GM12878 (cell line): ENCODE measurements around the gene DYSF. TPM values are rescaled to one million over a fixed set of nuclear protein-coding genes. Genes with fewer than 3 reads are reported as not detected.

Experiments
- ATAC-seq: fragments of 200-7000 bp; cut with Tn5 transposase; 3 replicates; pipeline ENCODE4 v1.9.1; 2020; ENCODE audit warnings: mild to moderate bottlenecking, moderate library complexity
- BruUV-seq: library from RNA; stranded (reverse); fragments of 400-500 nt; replicated peaks from 2 replicates; lab custom pipeline; 2021; lab: Mats Ljungman, UMichigan
- CTCF ChIA-PET: fragments of 300-600 bp; sonication (Branson Sonifier 250); formaldehyde crosslinking; extraction: SDS; loops from one replicate; lab custom pipeline; 2021; ENCODE audit warnings: inconsistent platforms; lab: Yijun Ruan, JAX
- POLR2A ChIA-PET: fragments of 350-600 bp; formaldehyde crosslinking; extraction: SDS; loops from one replicate; lab custom pipeline; 2021; ENCODE audit warnings: inconsistent platforms; lab: Charles Lee
- RAD21 ChIA-PET: fragments of 300-600 bp; sonication (Branson Sonifier 250); formaldehyde crosslinking; loops from one replicate; lab custom pipeline; 2023; ENCODE audit warnings: antibody characterized with exemption; ENCODE audit not compliant: unreplicated experiment; lab: Charles Lee
- SMC1A ChIA-PET: fragments of 300-600 bp; sonication (Branson Sonifier 250); formaldehyde crosslinking; loops from one replicate; lab custom pipeline; 2023; ENCODE audit not compliant: unreplicated experiment, uncharacterized antibody; lab: Charles Lee
- DNase-seq: peaks from one replicate; pipeline ENCODE4 v3.0.0-alpha.2; 2011; ENCODE audit warnings: low read depth, low spot score
- FAIRE-seq: peaks from 3 replicates; lab custom pipeline; 2011; peaks lifted over from hg19 to GRCh38; lab: Jason Lieb, UNC
- H2AFZ ChIP-seq: 2 replicates; pipeline ENCODE4 v1.6.0; 2011; ENCODE audit warnings: low read depth, low read length, control low read depth; ENCODE audit not compliant: control insufficient read depth
- H3K27ac ChIP-seq: 2 replicates; pipeline ENCODE4 v1.5.1; 2011; ENCODE audit warnings: control low read depth; ENCODE audit not compliant: control insufficient read depth, insufficient read depth
- H3K27me3 ChIP-seq, 2 experiments: replicated peaks in 1 of 2; 2 replicates each; pipeline versions ENCODE4 v1.6.0 to v1.6.1; 2011; ENCODE audit warnings: low read length in 1 of 2; ENCODE audit not compliant: control insufficient read depth in 2 of 2, insufficient read depth in 2 of 2
- H3K36me3 ChIP-seq, 2 experiments: 2 replicates each; pipeline ENCODE4 v1.5.1; 2011; ENCODE audit warnings: low read length in 1 of 2; ENCODE audit not compliant: control insufficient read depth in 2 of 2, insufficient read depth in 2 of 2
- H3K4me1 ChIP-seq: 2 replicates; pipeline ENCODE4 v1.6.1; 2011; ENCODE audit warnings: mild to moderate bottlenecking, low read length, moderate library complexity, mixed read lengths; ENCODE audit not compliant: control insufficient read depth, insufficient read depth
- H3K4me2 ChIP-seq: 2 replicates; pipeline ENCODE4 v1.6.0; 2011; ENCODE audit warnings: control low read depth; ENCODE audit not compliant: control insufficient read depth, insufficient read depth
- H3K4me3 ChIP-seq: fragments of 200-600 bp; sonication (generic); 2 replicates; pipeline ENCODE4 v1.5.1; 2016
- H3K79me2 ChIP-seq: 2 replicates; pipeline ENCODE4 v1.6.0; 2011; ENCODE audit warnings: low read length; ENCODE audit not compliant: control insufficient read depth, insufficient read depth
- H3K9ac ChIP-seq: 2 replicates; pipeline ENCODE4 v1.8.0; 2011; ENCODE audit warnings: low read length, control low read depth, mixed read lengths; ENCODE audit not compliant: control insufficient read depth, insufficient read depth
- H3K9me3 ChIP-seq: replicated peaks from 3 replicates; pipeline ENCODE4 v1.5.1; 2011; ENCODE audit warnings: mild to moderate bottlenecking, low read length; ENCODE audit not compliant: control insufficient read depth, insufficient read depth
- H4K20me1 ChIP-seq: 2 replicates; pipeline ENCODE4 v1.6.0; 2011; ENCODE audit not compliant: control insufficient read depth, insufficient read depth
- CBX3 ChIP-seq: fragments of 200-600 bp; sonication (generic); IDR thresholded peaks from 2 replicates; pipeline ENCODE4 v1.6.1; 2016; ENCODE audit warnings: low read depth, borderline replicate concordance
- CEBPB ChIP-seq, 2 experiments: fragments of 150-350 bp in 1 of 2; IDR thresholded peaks; 2 replicates each; pipeline ENCODE4 v1.6.1; 2012 to 2014; ENCODE audit warnings: low read depth in 2 of 2, low read length in 2 of 2, borderline replicate concordance in 1 of 2, inconsistent platforms in 1 of 2
- CHD1 ChIP-seq: IDR thresholded peaks from 2 replicates; pipeline ENCODE4 v1.6.1; 2012; ENCODE audit warnings: low read depth, low read length, improper control_type of control experiment
- EP300 ChIP-seq, 2 experiments: fragments of 150-350 bp in 1 of 2; IDR thresholded peaks; 2 replicates each; pipeline ENCODE4 v1.6.1; 2011 to 2012; ENCODE audit warnings: low read depth in 2 of 2, low read length in 2 of 2, borderline replicate concordance in 1 of 2, improper control_type of control experiment in 1 of 2, inconsistent platforms in 1 of 2; ENCODE audit not compliant: control insufficient read depth in 1 of 2
- GATAD2B ChIP-seq: fragments of 450-650 bp; conservative IDR thresholded peaks from 2 replicates; pipeline ENCODE4 v1.6.1; 2017; ENCODE audit warnings: low read depth, mild to moderate bottlenecking, moderate library complexity
- NRF1 ChIP-seq: conservative IDR thresholded peaks from 2 replicates; pipeline ENCODE4 v1.6.1; 2011; ENCODE audit warnings: mild to moderate bottlenecking, low read depth, low read length, improper control_type of control experiment
- PML ChIP-seq: IDR thresholded peaks from 2 replicates; pipeline ENCODE4 v1.6.1; 2012; ENCODE audit warnings: low read length, inconsistent platforms
- WGBS: methylation state at CpG from one replicate; pipeline ENCODE4 v1.1.6; 2016; ENCODE audit warnings: low lambda C conversion rate; ENCODE audit not compliant: insufficient replicate concordance, insufficient coverage; ENCODE audit errors: missing lambda C conversion rate; 5-methylcytosine and 5-hydroxymethylcytosine counted together
- in situ Hi-C: fragments of 300-500 bp; cut with MboI; formaldehyde crosslinking; loops from 9 replicates; pipeline ENCODE4 v1.14.3; 2018; ENCODE audit warnings: mixed read lengths
- intact Hi-C: fragments of 100-400 bp; cut with micrococcal nuclease; formaldehyde crosslinking; loops from one replicate; pipeline ENCODE4 v1.14.2; 2022; ENCODE audit not compliant: unreplicated experiment
- polyA plus RNA-seq, 11 experiments: library from polyadenylated mRNA; depleted of rRNA in 4 of 11; unstranded in 6 of 11; stranded (reverse) in 5 of 11; fragments of >200 nt; fragmentation: Nextera tagmentation in 4 of 11; fragmentation: Illumina TruSeq in 1 of 11; extraction: Ambion mirVana in 4 of 11; extraction: Trizol in 1 of 11; gene quantifications; 1 replicate in 1 of 11; 2 replicates in 10 of 11; pipeline versions ENCODE4 v1.2.1 to v1.2.3, GENCODE V29; 2011 to 2016; ENCODE audit warnings: inconsistent platforms in 2 of 11, missing spikeins in 2 of 11, low read depth in 1 of 11
- total RNA-seq, 4 experiments: library from RNA; depleted of rRNA in 3 of 4; stranded (reverse); fragments of >200 nt in 3 of 4; fragmentation: Illumina TruSeq in 1 of 4; extraction: Trizol in 1 of 4; gene quantifications; 2 replicates each; pipeline versions ENCODE4 v1.2.1 to v1.2.3, GENCODE V29; 2013 to 2021
- TF ChIP-seq, protein P1 (sequence below): fragments of 450-650 bp; IDR thresholded peaks from 2 replicates; pipeline ENCODE4 v1.6.1; 2016; ENCODE audit warnings: mild to moderate bottlenecking
- TF ChIP-seq, protein P2 (sequence below): fragments of 150-350 bp; IDR thresholded peaks from 2 replicates; pipeline ENCODE4 v1.6.1; 2016; ENCODE audit warnings: low read depth, low read length

Gene DYSF
- total and polyA plus RNA-seq, 10 of the 15 experiments (the other 5 are each of a cell fraction or from before 2014, with no cell fraction given): under 0.01 to 0.15 (median 0.03) TPM; not detected in 7

DNA sequence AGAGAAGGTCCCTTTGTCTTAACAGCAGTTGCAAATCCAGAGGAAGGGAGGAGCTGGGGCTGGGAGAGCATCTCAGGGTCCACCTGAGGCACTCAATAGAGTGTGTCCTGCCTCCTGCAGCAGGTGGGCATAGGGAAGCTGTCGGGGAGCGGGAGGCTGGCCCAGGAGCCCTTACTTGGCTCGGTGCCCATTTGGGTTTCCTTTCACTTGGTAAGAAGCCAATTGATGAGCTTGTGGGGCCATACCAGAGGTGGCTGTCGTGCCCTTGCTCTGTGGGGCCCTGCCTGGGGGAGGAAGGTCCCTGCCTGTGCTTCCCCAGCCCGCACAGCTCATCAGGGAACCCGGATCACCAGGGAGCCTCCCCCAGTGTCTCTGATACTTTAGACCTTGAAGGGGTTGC is 229.7 kb downstream of the DYSF start:
- DNase-seq (no peak), ATAC-seq (no peak), FAIRE-seq (no peak)
- POLR2A ChIA-PET: no interaction called here
- in situ Hi-C loops (no loop called here), intact Hi-C loops (no loop called here)
- RAD21 ChIA-PET: no interaction called here
- Histone ChIP-seq H3K4me1 (no peaks in the 10 kb centered on the region), H3K9ac (no peak overlapping the region), H3K27me3 (peaks cover 0 to 2% of the 10 kb centered on the region in 2 experiments; a peak in 1 of 4 replicates), H3K9me3 (no peaks in the 10 kb centered on the region), H3K36me3 (no peaks in the 10 kb centered on the region), H4K20me1 (no peaks in the 10 kb centered on the region), H3K4me3 (no peak overlapping the region), H3K79me2 (no peaks in the 10 kb centered on the region), H3K27ac (no peak overlapping the region), H3K4me2 (no peak overlapping the region), H2AFZ (no peak overlapping the region)
- WGBS: 0% methylated on average over 6 of the region's 6 CpGs
- BruUV-seq: no TSS peak
- TF ChIP-seq CBX3 (no peak), PML (no peak), CEBPB (IDR thresholded peaks at IDR 0.05; ENCODE audit: borderline replicate concordance in 1 of 2, low read depth in 2 of 2, low read length in 2 of 2) (no peak), NRF1 (no peak), CHD1 (no peak), GATAD2B (no peak), EP300 (IDR thresholded peaks at IDR 0.05; ENCODE audit: borderline replicate concordance in 1 of 2, control insufficient read depth in 1 of 2, low read depth in 2 of 2, low read length in 2 of 2) (no peak)
- TF ChIP-seq, protein P1, sequence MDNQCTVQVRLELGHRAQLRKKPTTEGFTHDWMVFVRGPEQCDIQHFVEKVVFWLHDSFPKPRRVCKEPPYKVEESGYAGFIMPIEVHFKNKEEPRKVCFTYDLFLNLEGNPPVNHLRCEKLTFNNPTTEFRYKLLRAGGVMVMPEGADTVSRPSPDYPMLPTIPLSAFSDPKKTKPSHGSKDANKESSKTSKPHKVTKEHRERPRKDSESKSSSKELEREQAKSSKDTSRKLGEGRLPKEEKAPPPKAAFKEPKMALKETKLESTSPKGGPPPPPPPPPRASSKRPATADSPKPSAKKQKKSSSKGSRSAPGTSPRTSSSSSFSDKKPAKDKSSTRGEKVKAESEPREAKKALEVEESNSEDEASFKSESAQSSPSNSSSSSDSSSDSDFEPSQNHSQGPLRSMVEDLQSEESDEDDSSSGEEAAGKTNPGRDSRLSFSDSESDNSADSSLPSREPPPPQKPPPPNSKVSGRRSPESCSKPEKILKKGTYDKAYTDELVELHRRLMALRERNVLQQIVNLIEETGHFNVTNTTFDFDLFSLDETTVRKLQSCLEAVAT: no peak
- TF ChIP-seq, protein P2, sequence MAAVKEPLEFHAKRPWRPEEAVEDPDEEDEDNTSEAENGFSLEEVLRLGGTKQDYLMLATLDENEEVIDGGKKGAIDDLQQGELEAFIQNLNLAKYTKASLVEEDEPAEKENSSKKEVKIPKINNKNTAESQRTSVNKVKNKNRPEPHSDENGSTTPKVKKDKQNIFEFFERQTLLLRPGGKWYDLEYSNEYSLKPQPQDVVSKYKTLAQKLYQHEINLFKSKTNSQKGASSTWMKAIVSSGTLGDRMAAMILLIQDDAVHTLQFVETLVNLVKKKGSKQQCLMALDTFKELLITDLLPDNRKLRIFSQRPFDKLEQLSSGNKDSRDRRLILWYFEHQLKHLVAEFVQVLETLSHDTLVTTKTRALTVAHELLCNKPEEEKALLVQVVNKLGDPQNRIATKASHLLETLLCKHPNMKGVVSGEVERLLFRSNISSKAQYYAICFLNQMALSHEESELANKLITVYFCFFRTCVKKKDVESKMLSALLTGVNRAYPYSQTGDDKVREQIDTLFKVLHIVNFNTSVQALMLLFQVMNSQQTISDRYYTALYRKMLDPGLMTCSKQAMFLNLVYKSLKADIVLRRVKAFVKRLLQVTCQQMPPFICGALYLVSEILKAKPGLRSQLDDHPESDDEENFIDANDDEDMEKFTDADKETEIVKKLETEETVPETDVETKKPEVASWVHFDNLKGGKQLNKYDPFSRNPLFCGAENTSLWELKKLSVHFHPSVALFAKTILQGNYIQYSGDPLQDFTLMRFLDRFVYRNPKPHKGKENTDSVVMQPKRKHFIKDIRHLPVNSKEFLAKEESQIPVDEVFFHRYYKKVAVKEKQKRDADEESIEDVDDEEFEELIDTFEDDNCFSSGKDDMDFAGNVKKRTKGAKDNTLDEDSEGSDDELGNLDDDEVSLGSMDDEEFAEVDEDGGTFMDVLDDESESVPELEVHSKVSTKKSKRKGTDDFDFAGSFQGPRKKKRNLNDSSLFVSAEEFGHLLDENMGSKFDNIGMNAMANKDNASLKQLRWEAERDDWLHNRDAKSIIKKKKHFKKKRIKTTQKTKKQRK: no peak
- SMC1A ChIA-PET: interaction anchor here (0.7 kb wide), 1 partner anchor 504 kb away, joined by 3 read pairs; no protein-coding TSS in a partner anchor
- CTCF ChIA-PET: no interaction called here
